Femur (tissue), 1 donor: ENCODE measurements around the gene MAPK14.
"Not testable (repeated sequence)": the region's sequence is repeated elsewhere in the genome, so short reads cannot be mapped to it uniquely, and the experiment has no call there.

Source experiments
- DNase-seq: peaks from one replicate; pipeline ENCODE4 v3.0.0-alpha.2; 2017

MAPK14 gene

DNA sequence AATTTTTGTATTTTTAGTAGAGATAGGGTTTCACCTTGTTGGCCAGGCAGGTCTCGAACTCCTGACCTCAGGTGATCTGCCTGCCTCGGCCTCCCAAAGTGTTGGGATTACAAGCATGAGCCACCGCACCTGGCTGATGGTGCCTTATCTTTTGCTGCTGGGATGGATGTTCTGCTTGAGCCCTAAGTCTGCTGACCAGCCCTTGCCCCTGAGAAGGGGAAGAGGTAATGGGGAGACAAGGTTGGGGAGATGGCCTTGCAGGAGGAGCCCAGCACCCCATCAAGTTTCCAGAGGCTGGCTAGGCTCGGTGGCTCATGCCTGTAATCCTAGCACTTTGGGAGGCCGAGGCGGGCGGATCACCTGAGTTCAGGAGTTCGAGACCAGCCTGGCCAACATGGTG lies 96.7 kb downstream of the MAPK14 start:
- DNase-seq, result not testable (repeated sequence)

DNA sequence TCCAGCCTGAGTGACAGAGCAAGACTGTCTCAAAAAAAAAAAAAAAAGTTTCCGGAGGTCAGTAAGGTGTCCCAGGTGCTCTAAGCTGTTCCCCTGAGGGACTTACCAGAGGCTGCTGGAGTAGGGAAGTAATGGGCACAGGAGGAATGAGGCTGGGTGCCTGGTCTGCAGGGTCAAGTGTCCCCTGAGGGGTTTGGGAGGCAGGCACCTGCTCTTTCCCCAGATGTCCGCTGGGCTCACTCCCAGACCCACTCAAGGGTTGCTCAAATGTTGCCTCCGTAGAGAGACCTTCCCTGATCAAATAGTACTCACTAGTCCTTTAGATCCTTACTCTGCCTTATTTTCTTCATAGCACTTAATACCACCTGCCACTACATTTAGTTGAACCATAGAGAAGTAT lies 97.3 kb downstream of the MAPK14 start:
- DNase-seq, result no peak

DNA sequence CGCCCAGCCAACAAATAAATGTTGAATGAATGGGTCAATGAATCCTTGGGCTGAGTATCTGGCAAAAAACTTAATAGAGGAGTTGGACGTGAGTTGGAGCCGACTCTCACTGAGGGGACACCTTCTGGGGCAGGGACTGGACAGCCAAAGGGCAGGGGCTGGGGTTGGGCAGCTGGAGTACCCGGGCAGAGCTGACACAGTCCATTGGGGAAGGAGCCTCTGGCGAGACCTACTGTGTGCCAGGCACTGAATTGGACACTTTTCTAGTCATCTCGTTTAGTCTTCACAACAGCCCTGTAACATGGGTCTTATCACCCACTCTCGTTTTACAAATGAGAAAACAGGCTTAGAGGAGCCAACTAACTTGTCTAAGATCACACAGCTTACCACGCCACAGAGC lies 98.0 kb downstream of the MAPK14 start:
- no peak for DNase-seq

DNA sequence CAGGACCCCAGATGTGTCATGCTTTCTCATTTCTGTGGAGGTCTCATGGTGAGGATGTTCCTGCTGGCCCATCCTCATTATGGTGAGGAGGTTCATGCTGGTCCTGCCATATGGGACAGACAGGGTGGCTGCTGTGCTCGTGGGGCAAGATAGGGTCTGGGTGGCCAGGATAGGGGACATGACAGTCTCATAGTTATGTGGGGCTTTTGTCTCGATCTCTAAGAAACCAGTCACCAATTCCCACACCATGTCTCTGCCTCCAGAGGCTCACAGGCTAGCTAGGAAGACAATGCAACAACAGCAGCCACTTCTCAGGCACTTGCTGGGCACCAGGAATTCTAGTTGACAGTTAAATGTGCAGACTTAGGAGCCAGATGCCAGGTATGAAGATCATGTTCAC lies 98.5 kb downstream of the MAPK14 start:
- DNase-seq, result no peak

DNA sequence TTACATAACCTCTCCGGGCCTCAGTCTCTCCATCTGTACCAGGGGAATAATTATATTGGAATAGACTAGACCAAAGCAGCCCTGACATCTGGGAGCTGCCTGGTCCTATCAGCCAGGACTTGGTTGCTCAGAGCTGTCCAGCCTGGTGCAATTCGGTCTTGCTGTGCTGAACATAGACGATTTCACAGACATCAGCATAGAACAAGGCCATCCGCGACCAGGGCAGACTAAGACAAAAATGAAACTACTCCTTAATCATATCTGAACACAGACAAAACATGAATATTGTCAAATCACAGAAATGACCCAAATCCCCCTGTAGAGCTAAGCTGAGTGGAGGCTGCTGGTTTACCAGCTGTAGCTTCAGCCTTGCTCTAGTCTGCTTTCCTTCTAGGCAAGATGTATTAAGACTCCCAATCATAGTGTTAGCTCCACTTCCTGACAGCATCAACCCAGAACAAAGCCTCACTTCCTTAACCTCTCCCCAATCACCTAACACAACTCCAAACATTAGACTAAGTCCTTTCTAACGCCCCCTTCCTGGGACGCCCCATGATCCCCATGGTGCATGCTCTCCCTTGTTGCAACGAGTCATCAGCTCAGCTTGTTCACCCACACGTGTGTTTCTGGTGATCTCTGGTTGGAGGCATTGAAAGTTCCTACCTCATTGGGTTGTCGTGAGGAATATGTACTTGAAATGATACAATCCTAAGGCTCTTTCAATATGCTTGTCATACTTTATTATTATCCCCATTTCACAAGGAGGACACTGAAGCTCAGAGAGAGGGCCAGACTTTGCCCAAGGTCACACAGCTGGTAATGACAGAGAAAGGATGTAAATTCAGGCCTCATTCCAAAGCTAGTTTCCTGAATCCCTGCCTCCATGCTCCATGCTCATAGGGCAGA lies 99.2 kb downstream of the MAPK14 start:
- no peak for DNase-seq

DNA sequence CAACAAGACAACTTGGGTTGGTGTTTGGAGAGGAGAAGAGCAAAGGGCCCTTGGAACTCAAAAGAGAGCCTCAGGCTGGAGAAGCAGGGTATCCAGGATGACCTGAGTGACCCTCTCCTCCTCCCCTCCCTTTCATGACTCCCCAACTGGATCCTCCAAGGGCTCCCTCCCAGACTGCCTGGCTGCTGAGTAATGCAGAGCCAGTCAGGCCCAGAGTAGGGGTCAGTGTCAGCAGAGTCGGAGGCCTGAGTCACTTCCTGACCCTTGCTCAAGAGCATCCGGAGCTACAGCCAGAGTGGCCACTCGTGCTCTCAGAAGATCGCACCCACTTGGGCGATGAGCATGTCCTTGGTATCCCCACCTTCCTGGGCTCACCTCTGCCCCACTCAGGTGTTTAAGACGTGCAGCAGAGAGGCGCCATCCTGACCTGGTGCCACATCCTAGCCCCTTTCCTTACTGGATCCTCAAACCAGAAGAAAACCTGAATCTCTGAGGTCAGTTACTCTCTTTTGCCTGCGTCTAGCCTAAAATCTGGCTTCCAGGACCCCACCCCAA lies 99.9 kb downstream of the MAPK14 start:
- DNase-seq, result no peak

DNA sequence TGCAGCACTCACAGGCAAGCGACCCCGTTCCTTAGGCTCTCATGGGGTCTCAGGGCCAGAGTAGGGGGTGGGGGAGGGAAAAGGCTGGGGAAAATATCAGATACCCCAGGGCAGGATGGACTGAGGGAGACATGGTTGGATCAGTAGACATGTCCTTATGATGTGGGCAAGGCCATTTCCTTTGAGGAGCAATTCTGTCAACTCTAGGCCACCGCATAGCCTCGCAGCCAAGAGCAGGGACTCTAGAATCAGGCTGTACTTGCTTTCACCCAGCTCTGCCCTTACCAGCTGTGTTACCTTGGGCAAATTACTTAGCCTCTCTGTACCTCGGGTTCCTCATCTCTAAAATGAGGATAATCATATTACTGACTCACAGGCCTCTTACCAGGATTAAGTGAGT lies 100.5 kb downstream of the MAPK14 start:
- DNase-seq, result no peak

DNA sequence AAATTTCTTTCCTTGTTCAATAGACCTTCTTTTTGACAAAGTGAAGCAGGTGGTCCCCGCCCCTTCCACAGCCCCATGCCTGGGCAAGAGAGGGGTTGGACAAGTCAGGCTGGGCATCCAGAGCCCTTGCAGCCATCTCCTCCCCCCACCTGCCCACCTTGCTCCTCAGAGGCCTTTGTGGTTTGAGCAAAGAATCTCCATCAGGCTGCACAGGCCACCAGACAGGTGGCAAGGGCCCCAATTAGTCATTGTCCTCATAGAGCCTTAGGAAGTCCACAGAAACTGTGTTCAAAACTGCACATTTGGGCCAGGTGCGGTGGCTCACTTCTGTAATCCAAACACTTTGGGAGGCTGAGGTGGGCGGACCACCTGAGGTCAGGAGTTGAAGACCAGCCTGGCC lies 101.2 kb downstream of the MAPK14 start:
- no peak for DNase-seq

DNA sequence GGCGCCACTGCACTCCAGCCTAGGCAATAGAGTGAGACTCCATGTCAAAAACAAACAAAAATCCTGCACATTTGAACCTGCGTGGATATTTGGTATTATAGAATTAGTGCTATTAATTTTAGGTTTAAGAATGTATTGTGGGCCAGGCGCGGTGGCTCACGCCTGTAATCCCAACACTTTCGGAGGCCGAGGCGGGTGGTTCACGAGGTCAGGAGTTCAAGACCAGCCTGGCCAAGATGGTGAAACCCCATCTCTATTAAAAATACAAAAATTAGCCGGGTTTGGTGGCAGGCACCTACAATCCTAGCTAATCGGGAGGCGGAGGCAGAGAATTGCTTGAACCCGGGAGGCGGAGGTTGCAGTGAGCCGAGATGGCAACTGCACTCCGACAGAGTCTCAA lies 101.7 kb downstream of the MAPK14 start:
- DNase-seq, result not testable (repeated sequence)

DNA sequence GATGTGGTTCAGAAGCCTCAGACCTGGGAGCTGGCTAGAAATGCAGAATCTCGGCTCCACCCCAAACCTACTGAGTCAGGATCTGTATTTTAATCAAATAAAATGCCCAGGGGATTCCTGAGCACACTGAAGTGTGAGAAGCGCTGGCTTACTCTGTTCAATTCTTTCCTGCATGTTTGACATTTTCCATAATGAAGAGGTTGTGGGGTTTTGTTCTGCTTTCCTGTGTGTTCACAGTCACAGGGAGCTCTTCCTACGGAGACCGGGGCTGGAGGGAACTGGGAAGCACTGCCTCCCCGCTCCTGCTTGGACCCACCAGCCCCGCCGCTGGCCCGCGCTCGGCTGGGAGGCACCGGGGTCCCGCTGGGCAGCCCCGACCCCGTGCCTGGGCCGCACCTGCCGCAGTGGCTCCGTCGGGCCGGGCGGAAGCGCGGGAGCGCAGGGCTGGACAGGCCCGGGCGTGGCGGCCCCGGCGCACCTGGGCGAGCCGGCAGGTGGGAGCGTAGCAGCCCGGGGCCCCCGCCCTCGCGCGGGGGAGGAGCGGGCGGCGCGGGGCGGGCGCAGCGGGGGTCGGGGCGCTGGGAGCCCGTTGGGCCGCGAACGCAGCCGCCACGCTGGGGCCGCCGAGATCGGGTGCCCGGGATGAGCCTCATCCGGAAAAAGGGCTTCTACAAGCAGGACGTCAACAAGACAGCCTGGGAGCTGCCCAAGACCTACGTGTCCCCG lies 102.5 kb downstream of the MAPK14 start, which contains the start of gene MAPK13:
TSS of gene MAPK13 (plus strand) at position 573 of the 726 bp plus-strand sequence. CDS start at position 643, 70 bp downstream.
- no peak for DNase-seq

DNA sequence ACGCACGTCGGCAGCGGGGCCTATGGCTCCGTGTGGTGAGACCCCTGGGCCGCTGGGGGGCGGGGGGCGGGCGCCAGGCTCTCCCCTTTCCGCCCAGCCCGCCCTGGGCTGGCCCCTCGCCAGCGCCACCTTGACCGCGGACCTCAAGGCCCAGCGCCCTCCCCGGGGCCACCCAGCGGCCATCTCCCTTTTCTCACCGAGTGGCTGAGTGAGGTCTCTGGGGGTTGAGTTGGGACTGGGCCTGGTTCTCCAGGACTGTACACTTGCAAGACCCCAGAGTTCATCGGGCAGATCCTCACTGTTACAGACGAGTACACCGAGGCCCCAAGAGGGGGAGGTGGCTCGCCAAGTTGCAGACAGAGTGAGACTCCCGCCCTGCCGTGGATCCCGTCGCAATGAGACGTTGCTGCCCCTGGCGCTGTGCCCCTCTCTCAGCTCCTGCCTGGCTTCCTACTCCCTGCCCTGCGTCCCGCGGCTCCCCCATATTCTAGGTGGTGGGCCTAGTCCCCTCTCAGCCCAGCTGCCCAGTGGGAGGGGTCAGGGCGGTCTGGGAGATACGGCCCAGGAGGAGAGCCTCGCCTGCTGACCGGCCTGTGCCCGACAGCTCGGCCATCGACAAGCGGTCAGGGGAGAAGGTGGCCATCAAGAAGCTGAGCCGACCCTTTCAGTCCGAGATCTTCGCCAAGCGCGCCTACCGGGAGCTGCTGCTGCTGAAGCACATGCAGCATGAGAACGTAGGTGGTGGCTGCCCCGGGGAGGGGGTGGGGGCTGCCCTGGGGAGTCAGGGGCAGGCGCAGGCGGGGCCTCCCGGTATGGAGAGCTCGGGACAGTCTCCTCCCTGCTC lies 103.3 kb downstream of the MAPK14 start:
- peak; percentile 57 for DNase-seq

DNA sequence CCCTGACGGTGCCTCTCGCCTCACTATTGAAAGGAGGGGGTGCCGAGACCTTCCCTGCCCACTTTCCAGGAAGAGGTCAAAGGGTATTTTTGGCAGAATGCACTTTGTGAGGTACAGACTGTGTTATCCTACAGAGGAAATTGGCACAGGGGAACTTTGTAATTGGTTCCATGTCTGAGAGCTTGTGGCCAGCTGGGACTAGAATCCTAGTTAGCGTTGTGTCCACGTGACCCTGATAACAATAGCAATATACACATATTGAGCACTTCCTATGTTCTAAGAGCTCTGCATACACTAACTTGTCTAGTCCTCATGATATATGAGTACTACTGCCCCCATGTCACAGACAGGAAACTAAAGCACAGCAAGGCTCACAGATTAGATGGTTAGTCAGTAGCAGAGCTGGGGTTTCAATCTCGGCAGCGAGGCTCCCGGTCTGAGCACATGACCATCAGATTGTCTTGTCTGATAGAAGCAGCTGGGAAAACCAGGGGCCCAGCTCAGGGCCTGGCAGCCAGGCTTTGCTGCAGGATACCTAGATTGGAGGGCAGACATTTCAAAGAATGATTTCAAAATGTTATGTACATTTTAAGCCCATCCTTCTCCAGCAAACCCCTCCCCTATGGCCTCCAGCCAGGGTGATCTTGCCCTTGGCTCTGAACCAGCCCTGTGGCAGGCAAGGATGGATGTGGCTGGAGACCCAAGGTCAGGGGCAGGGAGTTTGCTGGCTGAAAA lies 104.1 kb downstream of the MAPK14 start:
- peak; percentile 69 for DNase-seq

DNA sequence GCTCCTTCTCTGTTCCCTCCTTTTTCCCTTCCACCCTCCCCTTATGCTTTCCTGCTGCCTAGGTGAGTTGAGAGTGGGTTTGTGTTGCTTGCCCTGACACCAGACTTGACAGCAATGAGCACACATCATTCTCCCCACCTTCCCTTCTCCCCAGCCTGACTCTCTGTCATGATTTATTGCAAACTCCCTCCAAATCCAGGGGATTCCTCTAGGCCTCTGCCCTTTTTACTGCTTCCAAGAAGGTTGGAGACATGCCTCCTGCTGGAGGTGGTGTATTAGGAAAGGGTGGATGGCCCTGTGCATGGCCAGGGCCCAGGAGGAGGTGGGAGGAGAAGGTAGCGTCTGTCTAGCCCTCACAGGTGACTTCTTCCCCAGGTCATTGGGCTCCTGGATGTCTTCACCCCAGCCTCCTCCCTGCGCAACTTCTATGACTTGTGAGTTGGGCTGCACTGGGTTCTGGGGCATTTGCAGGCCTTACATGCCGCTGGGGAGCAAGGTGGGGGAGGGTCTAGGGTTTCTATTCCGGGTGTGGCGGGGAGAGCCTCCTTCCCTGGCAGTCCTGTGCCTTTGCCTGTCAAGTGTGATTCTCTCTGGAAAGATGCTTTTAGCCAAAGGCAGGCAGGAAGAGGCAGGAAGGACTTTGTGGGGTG lies 104.8 kb downstream of the MAPK14 start:
- DNase-seq, result no peak

DNA sequence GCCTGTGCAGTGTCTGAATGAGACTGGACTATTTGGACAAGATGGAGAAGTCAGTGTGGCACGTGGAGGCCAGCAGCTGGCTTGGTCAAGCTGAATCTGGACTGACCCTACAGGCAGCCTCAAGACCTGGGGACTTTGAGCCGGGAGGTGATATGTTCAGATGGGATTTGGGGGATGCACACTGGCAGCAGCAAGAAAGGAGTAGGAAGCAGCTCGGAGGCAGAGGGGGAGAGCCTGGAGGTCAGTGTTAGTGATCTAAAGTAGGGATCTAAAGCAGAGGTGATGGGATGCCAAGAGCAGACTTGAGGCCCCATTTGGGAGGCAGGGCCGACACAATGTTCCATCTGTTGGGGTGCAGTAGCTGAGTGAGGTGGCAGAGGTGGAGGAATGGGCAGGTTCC lies 105.5 kb downstream of the MAPK14 start:
- no peak for DNase-seq

DNA sequence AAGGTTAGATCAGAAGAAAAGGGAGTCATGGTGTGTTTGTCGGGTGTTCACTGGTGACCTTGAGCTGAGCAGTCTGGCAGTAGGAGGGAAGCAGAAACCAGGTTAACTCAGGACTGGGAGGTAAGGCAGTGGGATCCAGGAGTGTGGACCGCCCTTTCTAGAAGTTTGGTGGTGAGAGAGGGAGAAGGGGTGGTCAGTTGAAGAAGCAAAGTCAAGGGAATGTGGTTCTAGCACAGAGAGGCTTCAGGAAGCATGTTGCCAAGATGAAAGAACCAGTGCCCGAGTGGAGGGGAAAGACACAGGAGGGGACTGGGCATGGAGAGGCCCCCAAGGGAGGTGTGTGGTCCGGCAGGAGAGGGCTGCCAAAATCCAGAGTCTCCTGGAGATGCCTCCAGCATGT lies 106.3 kb downstream of the MAPK14 start:
- no peak for DNase-seq

DNA sequence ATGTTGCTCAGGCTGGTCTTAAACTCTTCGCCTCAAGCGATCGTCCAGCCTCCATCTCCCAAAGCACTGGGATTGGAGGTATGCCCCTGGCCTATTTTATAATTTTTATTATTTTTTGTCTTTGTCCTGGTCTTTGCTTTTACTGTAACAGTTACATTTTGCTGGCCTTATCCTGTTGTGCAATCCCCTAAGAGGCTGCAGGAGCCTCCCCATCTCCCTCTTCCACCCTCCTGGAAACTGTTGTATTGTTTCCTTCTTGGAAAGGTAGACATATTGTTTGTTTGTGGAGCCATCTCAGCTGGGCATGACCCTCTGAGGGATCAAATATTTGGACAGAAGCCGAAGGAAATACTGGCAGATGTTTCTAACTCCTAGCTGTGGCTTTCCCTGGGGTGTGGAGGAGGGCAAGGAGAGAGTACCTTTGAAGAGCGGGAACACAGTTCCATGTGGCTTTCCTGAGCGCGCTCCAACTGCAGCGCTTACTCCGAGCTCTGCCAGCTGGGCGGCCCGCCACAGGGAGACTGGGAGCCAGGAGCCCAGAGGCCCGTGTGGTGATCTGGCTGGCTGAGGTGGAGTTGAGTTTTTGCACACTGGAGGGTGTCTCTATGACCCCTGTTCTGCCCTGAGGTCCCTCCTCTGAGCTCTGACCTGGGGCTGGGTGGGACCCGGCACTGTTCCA lies 107.6 kb downstream of the MAPK14 start:
- no peak for DNase-seq

DNA sequence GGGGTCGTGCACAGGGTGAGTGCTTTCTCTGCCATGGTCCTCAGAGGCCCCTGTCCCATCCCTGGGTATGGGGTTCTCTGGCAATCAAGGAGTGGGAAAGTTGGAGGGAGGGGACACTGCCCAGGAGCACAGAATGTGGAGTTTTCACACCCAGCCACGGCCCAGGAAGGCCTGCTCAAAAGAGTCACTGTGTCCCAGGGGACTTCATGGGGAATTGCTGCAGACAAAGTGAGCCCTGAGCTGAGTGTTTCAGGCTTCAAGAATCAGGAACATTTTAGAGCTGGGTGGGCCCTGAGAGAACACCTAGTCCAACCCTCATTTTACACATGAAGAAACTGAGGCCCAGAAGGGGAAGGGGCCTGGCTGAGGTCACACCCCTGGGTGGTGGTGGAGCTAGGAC lies 108.4 kb downstream of the MAPK14 start:
- no peak for DNase-seq

DNA sequence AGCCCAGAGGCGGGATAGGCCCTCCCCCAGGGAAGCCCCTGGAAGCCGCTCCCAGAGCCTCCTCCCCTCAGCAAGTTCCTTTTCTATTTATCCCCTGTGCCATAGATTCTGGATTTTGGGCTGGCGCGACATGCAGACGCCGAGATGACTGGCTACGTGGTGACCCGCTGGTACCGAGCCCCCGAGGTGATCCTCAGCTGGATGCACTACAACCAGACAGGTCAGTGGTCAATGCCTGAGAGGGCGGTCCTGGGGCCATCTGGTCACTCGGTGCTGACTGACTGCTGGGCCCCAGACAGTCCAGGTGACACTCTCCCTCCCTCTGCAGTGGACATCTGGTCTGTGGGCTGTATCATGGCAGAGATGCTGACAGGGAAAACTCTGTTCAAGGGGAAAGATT lies 108.9 kb downstream of the MAPK14 start:
- no peak for DNase-seq

DNA sequence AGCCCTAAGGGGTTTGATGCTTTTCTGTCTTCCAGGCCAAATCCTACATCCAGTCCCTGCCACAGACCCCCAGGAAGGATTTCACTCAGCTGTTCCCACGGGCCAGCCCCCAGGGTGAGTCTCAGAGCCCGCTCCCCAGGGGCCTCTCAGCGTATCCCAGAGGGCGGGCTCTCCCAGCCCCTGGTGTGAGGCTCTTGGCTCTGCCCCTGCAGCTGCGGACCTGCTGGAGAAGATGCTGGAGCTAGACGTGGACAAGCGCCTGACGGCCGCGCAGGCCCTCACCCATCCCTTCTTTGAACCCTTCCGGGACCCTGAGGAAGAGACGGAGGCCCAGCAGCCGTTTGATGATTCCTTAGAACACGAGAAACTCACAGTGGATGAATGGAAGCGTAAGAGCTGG lies 111.1 kb downstream of the MAPK14 start:
- no peak for DNase-seq

DNA sequence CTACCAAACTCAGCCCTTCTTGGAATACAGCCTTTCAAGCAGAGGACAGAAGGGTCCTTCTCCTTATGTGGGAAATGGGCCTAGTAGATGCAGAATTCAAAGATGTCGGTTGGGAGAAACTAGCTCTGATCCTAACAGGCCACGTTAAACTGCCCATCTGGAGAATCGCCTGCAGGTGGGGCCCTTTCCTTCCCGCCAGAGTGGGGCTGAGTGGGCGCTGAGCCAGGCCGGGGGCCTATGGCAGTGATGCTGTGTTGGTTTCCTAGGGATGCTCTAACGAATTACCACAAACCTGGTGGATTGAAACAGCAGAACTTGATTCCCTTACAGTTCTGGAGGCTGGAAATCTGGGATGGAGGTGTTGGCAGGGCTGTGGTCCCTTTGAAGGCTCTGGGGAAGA lies 111.8 kb downstream of the MAPK14 start:
- DNase-seq, result no peak
